ENCODE results near the gene SYT7.

Gene SYT7

GRCh38 chr11:61580271-61580888 is 496 bp downstream of the SYT7 start:
- DNase-seq (ENCODE audit: low read depth) = no peak

- no peak for DNase-seq (ENCODE audit: low read depth)
Observed at GRCh38 chr11:61579676-61580270, 1.1 kb downstream of the SYT7 start.

GRCh38 chr11:61578819-61579675 is 1.8 kb downstream of the SYT7 start:
- no peak for DNase-seq (ENCODE audit: low read depth)

- DNase-seq (ENCODE audit: low read depth) = no peak
Observed at GRCh38 chr11:61577383-61578118, 3.3 kb downstream of the SYT7 start.

- no peak for DNase-seq (ENCODE audit: low read depth)
Observed at GRCh38 chr11:61575886-61576861, 4.7 kb downstream of the SYT7 start.

- no peak for DNase-seq (ENCODE audit: low read depth)
Observed at GRCh38 chr11:61574611-61575010, 6.3 kb downstream of the SYT7 start.

- no peak for DNase-seq (ENCODE audit: low read depth)
Observed at GRCh38 chr11:61572913-61573312, 8.0 kb downstream of the SYT7 start.

GRCh38 chr11:61571869-61572268 is 9.0 kb downstream of the SYT7 start:
- no peak for DNase-seq (ENCODE audit: low read depth)

GRCh38 chr11:61571337-61571736 is 9.5 kb downstream of the SYT7 start:
- DNase-seq (ENCODE audit: low read depth) = no peak

- DNase-seq (ENCODE audit: low read depth) = no peak
Observed at GRCh38 chr11:61569701-61570100, 11.2 kb downstream of the SYT7 start.

GRCh38 chr11:61569018-61569417 is 11.9 kb downstream of the SYT7 start:
- DNase-seq (ENCODE audit: low read depth) = no peak

GRCh38 chr11:61567286-61568061 is 13.4 kb downstream of the SYT7 start:
- DNase-seq (ENCODE audit: low read depth) = peak; percentile 60

GRCh38 chr11:61564936-61565696 is 15.8 kb downstream of the SYT7 start:
- no peak for DNase-seq (ENCODE audit: low read depth)

- no peak for DNase-seq (ENCODE audit: low read depth)
Observed at GRCh38 chr11:61560751-61561150, 20.1 kb downstream of the SYT7 start.

GRCh38 chr11:61556621-61557020 is 24.3 kb downstream of the SYT7 start:
- no peak for DNase-seq (ENCODE audit: low read depth)

- DNase-seq (ENCODE audit: low read depth) = no peak
Observed at GRCh38 chr11:61555978-61556377, 24.9 kb downstream of the SYT7 start.

GRCh38 chr11:61555051-61555969 is 25.6 kb downstream of the SYT7 start:
- no peak for DNase-seq (ENCODE audit: low read depth)

- no peak for DNase-seq (ENCODE audit: low read depth)
Observed at GRCh38 chr11:61554172-61554988, 26.5 kb downstream of the SYT7 start.
